MM.1S (cell line): ENCODE results near the gene CCER1.

ENCODE experiments used
- EZH2phosphoT487 ChIP-seq: fragments of 300-600 bp; sonication (generic); IDR thresholded peaks from 2 replicates; pipeline ENCODE4 v1.6.1; 2018; ENCODE audit warnings: antibody characterized with exemption, low read length
- TF ChIP-seq, protein P1 (sequence below): fragments of 300-600 bp; sonication (generic); IDR thresholded peaks from 2 replicates; pipeline ENCODE4 v1.5.1; 2016; ENCODE audit warnings: antibody characterized with exemption, low read length, mixed read lengths

DNA sequence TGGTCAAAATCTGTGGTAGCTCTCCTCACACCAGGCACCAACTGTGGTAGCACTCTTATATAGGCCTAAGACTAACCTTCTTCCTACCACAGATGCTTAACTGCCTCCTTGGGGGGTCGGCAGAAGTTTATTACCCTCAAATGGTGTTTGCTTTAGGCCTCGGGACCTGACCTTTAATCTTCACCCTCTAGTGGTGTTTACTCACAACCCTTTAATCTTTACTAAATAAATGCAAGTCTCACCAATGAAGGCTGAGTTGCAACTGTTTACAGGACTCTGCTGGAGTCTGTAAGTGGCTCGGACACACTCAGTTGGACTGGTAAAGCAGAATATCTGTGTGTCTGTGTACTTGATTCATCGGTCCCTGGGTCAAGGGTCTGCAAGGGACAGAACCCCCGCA, 29.4 kb downstream of the CCER1 start:
- TF ChIP-seq, protein P1, sequence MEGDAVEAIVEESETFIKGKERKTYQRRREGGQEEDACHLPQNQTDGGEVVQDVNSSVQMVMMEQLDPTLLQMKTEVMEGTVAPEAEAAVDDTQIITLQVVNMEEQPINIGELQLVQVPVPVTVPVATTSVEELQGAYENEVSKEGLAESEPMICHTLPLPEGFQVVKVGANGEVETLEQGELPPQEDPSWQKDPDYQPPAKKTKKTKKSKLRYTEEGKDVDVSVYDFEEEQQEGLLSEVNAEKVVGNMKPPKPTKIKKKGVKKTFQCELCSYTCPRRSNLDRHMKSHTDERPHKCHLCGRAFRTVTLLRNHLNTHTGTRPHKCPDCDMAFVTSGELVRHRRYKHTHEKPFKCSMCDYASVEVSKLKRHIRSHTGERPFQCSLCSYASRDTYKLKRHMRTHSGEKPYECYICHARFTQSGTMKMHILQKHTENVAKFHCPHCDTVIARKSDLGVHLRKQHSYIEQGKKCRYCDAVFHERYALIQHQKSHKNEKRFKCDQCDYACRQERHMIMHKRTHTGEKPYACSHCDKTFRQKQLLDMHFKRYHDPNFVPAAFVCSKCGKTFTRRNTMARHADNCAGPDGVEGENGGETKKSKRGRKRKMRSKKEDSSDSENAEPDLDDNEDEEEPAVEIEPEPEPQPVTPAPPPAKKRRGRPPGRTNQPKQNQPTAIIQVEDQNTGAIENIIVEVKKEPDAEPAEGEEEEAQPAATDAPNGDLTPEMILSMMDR = no peak
- TF ChIP-seq EZH2phosphoT487 = no peak
